KMS-11 (cell line): ENCODE results near the gene MGMT.

Experiments used
- H2AFZ ChIP-seq: fragments of 200-600 bp; sonication (generic); 2 replicates; pipeline ENCODE4 v1.6.1; 2016; ENCODE audit warnings: antibody characterized with exemption, mixed run types, low read depth
- H3K27ac ChIP-seq: fragments of 200-600 bp; sonication (generic); 2 replicates; pipeline ENCODE4 v1.6.1; 2016; ENCODE audit warnings: mild to moderate bottlenecking, mixed run types
- H3K27me3 ChIP-seq: fragments of 200-600 bp; sonication (generic); 2 replicates; pipeline ENCODE4 v1.6.1; 2017; ENCODE audit warnings: mild to moderate bottlenecking, low read depth, mixed run types, moderate library complexity; ENCODE audit not compliant: insufficient read depth
- H3K36me3 ChIP-seq: fragments of 200-600 bp; sonication (generic); 2 replicates; pipeline ENCODE4 v1.6.1; 2017; ENCODE audit warnings: mild to moderate bottlenecking, mixed run types; ENCODE audit not compliant: insufficient read depth
- H3K4me1 ChIP-seq: fragments of 200-600 bp; sonication (generic); 2 replicates; pipeline ENCODE4 v1.6.1; 2016; ENCODE audit warnings: mild to moderate bottlenecking, low read depth, mixed run types; ENCODE audit not compliant: poor library complexity, severe bottlenecking
- H3K4me2 ChIP-seq: fragments of 200-600 bp; sonication (generic); 2 replicates; pipeline ENCODE4 v1.7.0; 2016; ENCODE audit warnings: mild to moderate bottlenecking, mixed run types
- H3K4me3 ChIP-seq: fragments of 200-600 bp; sonication (generic); IDR thresholded peaks from 2 replicates; pipeline ENCODE4 v1.6.1; 2017; ENCODE audit warnings: low read depth, low read length, mixed read lengths; ENCODE audit not compliant: insufficient read depth
- H3K79me2 ChIP-seq: fragments of 200-600 bp; sonication (generic); 2 replicates; pipeline ENCODE4 v1.6.1; 2016; ENCODE audit warnings: low read depth, mixed run types; ENCODE audit not compliant: insufficient read depth
- H3K9ac ChIP-seq: fragments of 200-600 bp; sonication (generic); 2 replicates; pipeline ENCODE4 v1.6.1; 2016; ENCODE audit warnings: mild to moderate bottlenecking, mixed run types
- H4K20me1 ChIP-seq: fragments of 200-600 bp; sonication (generic); 2 replicates; pipeline ENCODE4 v1.6.1; 2016; ENCODE audit warnings: mild to moderate bottlenecking, mixed run types; ENCODE audit not compliant: insufficient read depth
- CTCF ChIP-seq: fragments of 200-600 bp; sonication (generic); conservative IDR thresholded peaks from 2 replicates; pipeline ENCODE4 v1.6.1; 2017; ENCODE audit warnings: low read depth, mild to moderate bottlenecking, antibody characterized with exemption, low read length, moderate library complexity, mixed read lengths

MGMT gene

GRCh38 chr10:129728905-129729795 lies 262.1 kb downstream of the MGMT start:
- Histone ChIP-seq H3K9ac (no peak overlapping the region), H3K4me1 (no peaks in the 10 kb centered on the region), H3K36me3 (no peaks in the 10 kb centered on the region), H3K4me3 (no peak overlapping the region), H3K27ac (no peak overlapping the region), H3K4me2 (no peak overlapping the region), H2AFZ (no peak overlapping the region), H4K20me1 (no peaks in the 10 kb centered on the region), H3K27me3 (no peaks in the 10 kb centered on the region), H3K79me2 (no peaks in the 10 kb centered on the region)
- TF ChIP-seq CTCF: no peak

- Histone ChIP-seq H3K79me2 (no peaks in the 10 kb centered on the region), H3K27me3 (no peaks in the 10 kb centered on the region), H2AFZ (no peak overlapping the region), H3K9ac (no peak overlapping the region), H3K4me3 (no peak overlapping the region), H3K27ac (no peak overlapping the region), H3K4me2 (no peak overlapping the region), H4K20me1 (no peaks in the 10 kb centered on the region), H3K4me1 (no peaks in the 10 kb centered on the region), H3K36me3 (no peaks in the 10 kb centered on the region)
- TF ChIP-seq CTCF: no peak
These were observed 263.4 kb downstream of the MGMT start for GRCh38 chr10:129730272-129730992.

- TF ChIP-seq CTCF: no peak
- Histone ChIP-seq H3K27ac (no peak overlapping the region), H3K9ac (no peak overlapping the region), H4K20me1 (no peaks in the 10 kb centered on the region), H3K4me3 (no peak overlapping the region), H3K79me2 (no peaks in the 10 kb centered on the region), H2AFZ (no peak overlapping the region), H3K36me3 (no peaks in the 10 kb centered on the region), H3K27me3 (no peaks in the 10 kb centered on the region), H3K4me2 (no peak overlapping the region), H3K4me1 (no peaks in the 10 kb centered on the region)
These were observed 263.9 kb downstream of the MGMT start for GRCh38 chr10:129730993-129731325.

- no peak overlapping the region for H2AFZ ChIP-seq
- no peaks in the 10 kb centered on the region for H3K4me1 ChIP-seq
- no peak overlapping the region for H3K27ac ChIP-seq
- no peaks in the 10 kb centered on the region for H3K36me3 ChIP-seq
- H3K4me2 ChIP-seq: no peak overlapping the region
- no peak overlapping the region for H3K4me3 ChIP-seq
- no peaks in the 10 kb centered on the region for H4K20me1 ChIP-seq
- TF ChIP-seq CTCF: no peak
- H3K9ac ChIP-seq: no peak overlapping the region
- no peaks in the 10 kb centered on the region for H3K79me2 ChIP-seq
- H3K27me3 ChIP-seq: no peaks in the 10 kb centered on the region
These were observed 273.7 kb downstream of the MGMT start for GRCh38 chr10:129740532-129741279.
